SK-N-SH (cell line): ENCODE data around the gene MAN1A1. TPM values are rescaled to one million over a fixed set of nuclear protein-coding genes. Genes with fewer than 3 reads are reported as not detected.

ENCODE experiments used
- CTCF ChIA-PET: fragments of 300-600, 350-600 bp; formaldehyde crosslinking; extraction: SDS; loops from one replicate; lab custom pipeline; 2021; lab: Yijun Ruan, JAX
- POLR2A ChIA-PET: fragments of 350-600 bp; sonication (Branson Sonifier 250); formaldehyde crosslinking; extraction: SDS; loops from one replicate; lab custom pipeline; 2020; ENCODE audit warnings: antibody characterized with exemption, inconsistent platforms; lab: Yijun Ruan, JAX
- DNase-seq: peaks from one replicate; pipeline ENCODE4 v3.0.0; 2012
- H2AFZ ChIP-seq: fragments of 200-600 bp; sonication (generic); 2 replicates; pipeline ENCODE4 v1.8.1; 2016; ENCODE audit warnings: antibody characterized with exemption, mild to moderate bottlenecking, low read depth
- H3F3A ChIP-seq: fragments of 200-600 bp; sonication (generic); replicated peaks from 2 replicates; pipeline ENCODE3; 2016; ENCODE audit warnings: antibody characterized with exemption, mild to moderate bottlenecking; ENCODE audit not compliant: insufficient read depth
- H3K27ac ChIP-seq, 2 experiments: fragments of 200-500 bp in 1 of 2; fragments of 200-600 bp in 1 of 2; sonication (Bioruptor generic) in 1 of 2; sonication (generic), shearing (Covaris generic) in 1 of 2; 2 replicates each; pipeline versions ENCODE4 v1.5.1 to v1.6.1; 2014 to 2016; ENCODE audit warnings: low read depth in 2 of 2, inconsistent platforms in 1 of 2, low read length in 1 of 2, mild to moderate bottlenecking in 1 of 2, mixed read lengths in 1 of 2
- H3K27me3 ChIP-seq: fragments of 200-600 bp; sonication (generic), shearing (Covaris generic); 2 replicates; pipeline ENCODE4 v1.6.1; 2016; ENCODE audit warnings: mixed run types; ENCODE audit not compliant: insufficient read depth
- H3K36me3 ChIP-seq, 2 experiments: fragments of 200-500 bp in 1 of 2; fragments of 200-600 bp in 1 of 2; sonication (Bioruptor generic) in 1 of 2; sonication (generic) in 1 of 2; replicated peaks in 1 of 2; 2 replicates each; pipeline versions ENCODE3 to v1.5.1; 2014 to 2016; ENCODE audit warnings: low read length in 1 of 2, mild to moderate bottlenecking in 1 of 2; ENCODE audit not compliant: insufficient read depth in 2 of 2, control insufficient read depth in 1 of 2
- H3K4me1 ChIP-seq, 2 experiments: fragments of 200-500 bp in 1 of 2; fragments of 200-600 bp in 1 of 2; sonication (Bioruptor generic) in 1 of 2; sonication (generic), shearing (Covaris generic) in 1 of 2; 2 replicates each; pipeline versions ENCODE4 v1.5.1 to v1.6.1; 2014 to 2016; ENCODE audit warnings: low read depth in 1 of 2, low read length in 1 of 2, mixed run types in 1 of 2; ENCODE audit not compliant: insufficient read depth in 2 of 2, control insufficient read depth in 1 of 2
- H3K4me2 ChIP-seq: fragments of 200-600 bp; sonication (generic), shearing (Covaris generic); 2 replicates; pipeline ENCODE4 v1.6.1; 2017; ENCODE audit warnings: mixed run types
- H3K4me3 ChIP-seq, 2 experiments: fragments of 200-500 bp in 1 of 2; fragments of 200-600 bp in 1 of 2; sonication (Bioruptor generic) in 1 of 2; sonication (generic), shearing (Covaris generic) in 1 of 2; 2 replicates each; pipeline versions ENCODE4 v1.5.1 to v1.8.1; 2014 to 2016; ENCODE audit warnings: low read depth in 2 of 2, inconsistent platforms in 1 of 2, low read length in 1 of 2, mild to moderate bottlenecking in 1 of 2, mixed read lengths in 1 of 2, moderate library complexity in 1 of 2
- H3K79me2 ChIP-seq: fragments of 200-600 bp; sonication (generic); 2 replicates; pipeline ENCODE4 v1.8.1; 2017; ENCODE audit warnings: mild to moderate bottlenecking; ENCODE audit not compliant: insufficient read depth
- H3K9ac ChIP-seq: fragments of 200-600 bp; sonication (generic); 2 replicates; pipeline ENCODE4 v1.6.1; 2017; ENCODE audit warnings: mixed run types
- H3K9me2 ChIP-seq: fragments of 200-600 bp; sonication (generic); 2 replicates; pipeline ENCODE4 v1.6.1; 2017; ENCODE audit warnings: mixed run types
- H3K9me3 ChIP-seq: fragments of 200-600 bp; sonication (generic); 2 replicates; pipeline ENCODE4 v1.6.1; 2017; ENCODE audit warnings: mixed run types, mild to moderate bottlenecking, moderate library complexity
- H4K20me1 ChIP-seq: fragments of 200-600 bp; sonication (generic); 2 replicates; pipeline ENCODE4 v1.6.1; 2017; ENCODE audit warnings: mild to moderate bottlenecking, mixed run types; ENCODE audit not compliant: insufficient read depth
- EP300 ChIP-seq, 2 experiments: IDR thresholded peaks; 2 replicates each; pipeline versions ENCODE4 v1.4.0 to v1.6.1; 2012; ENCODE audit warnings: borderline replicate concordance in 1 of 2, low read depth in 1 of 2, low read length in 1 of 2
- GATA2 ChIP-seq: sonication (generic); formaldehyde crosslinking; IDR thresholded peaks from 2 replicates; pipeline ENCODE4 v1.5.0; 2020; ENCODE audit warnings: mild to moderate bottlenecking, missing genetic modification reagents
- JUND ChIP-seq: IDR thresholded peaks from 2 replicates; pipeline ENCODE4 v1.4.0; 2012
- MAX ChIP-seq: IDR thresholded peaks from 2 replicates; pipeline ENCODE4 v1.4.0; 2012; ENCODE audit warnings: low read depth
- MEF2A ChIP-seq: IDR thresholded peaks from 2 replicates; pipeline ENCODE4 v1.4.0; 2012; ENCODE audit warnings: low read depth, borderline replicate concordance
- MXI1 ChIP-seq: IDR thresholded peaks from 2 replicates; pipeline ENCODE4 v1.6.1; 2012; ENCODE audit warnings: mild to moderate bottlenecking, low read depth, low read length, improper control_type of control experiment
- NFIC ChIP-seq: IDR thresholded peaks from 2 replicates; pipeline ENCODE4 v1.4.0; 2012; ENCODE audit warnings: borderline replicate concordance
- NRF1 ChIP-seq: IDR thresholded peaks from 2 replicates; pipeline ENCODE4 v1.6.1; 2012; ENCODE audit warnings: low read depth, mild to moderate bottlenecking, low read length
- RAD21 ChIP-seq: IDR thresholded peaks from 2 replicates; pipeline ENCODE4 v1.6.1; 2012; ENCODE audit warnings: mild to moderate bottlenecking, low read length
- REST ChIP-seq: IDR thresholded peaks from 2 replicates; pipeline ENCODE4 v1.6.1; 2012; ENCODE audit warnings: mild to moderate bottlenecking, low read depth, low read length, moderate library complexity
- RXRA ChIP-seq: IDR thresholded peaks from 2 replicates; pipeline ENCODE4 v1.4.0; 2012; ENCODE audit warnings: low read depth, mild to moderate bottlenecking, borderline replicate concordance
- TCF12 ChIP-seq: IDR thresholded peaks from 2 replicates; pipeline ENCODE4 v1.4.0; 2012
- WGBS: methylation state at CpG from one replicate; pipeline ENCODE4 v1.1.6; 2017; ENCODE audit warnings: low lambda C conversion rate; 5-methylcytosine and 5-hydroxymethylcytosine counted together
- polyA plus RNA-seq, 3 experiments: library from polyadenylated mRNA; depleted of rRNA; stranded (reverse); fragments of >200 nt; gene quantifications; 2 replicates each; pipeline ENCODE4 v1.2.3, GENCODE V29; 2012

The MAN1A1 gene
- polyA plus RNA-seq, 1 of the 3 experiments (the other 2 are of a cell fraction), result 28.0 TPM

- Histone ChIP-seq H3K9me2 (no peaks in the 10 kb centered on the region), H3K4me1 (peaks cover 0 to 9% of the 10 kb centered on the region in 2 experiments; a peak in 2 of 4 replicates), H3K27ac (no peak overlapping the region; a peak in 1 of 4 replicates), H3K27me3 (no peaks in the 10 kb centered on the region), H3K9me3 (no peaks in the 10 kb centered on the region), H3K36me3 (peaks cover 5 to 22% of the 10 kb centered on the region in 2 experiments), H3K4me3 (no peak overlapping the region), H3K9ac (no peak overlapping the region), H2AFZ (no peak overlapping the region), H3K4me2 (no peak overlapping the region), H4K20me1 (no peaks in the 10 kb centered on the region), H3K79me2 (no peaks in the 10 kb centered on the region), H3F3A (no peaks in the 10 kb centered on the region)
- CTCF ChIA-PET, result interaction anchor here (0.9 to 1.0 kb wide), 2 partner anchors 12 to 92 kb away, joined by 3 read pairs; no protein-coding TSS in a partner anchor
- POLR2A ChIA-PET, result interaction anchor here (0.6 kb wide), 1 partner anchor 91 kb away, joined by 4 read pairs; no protein-coding TSS in a partner anchor
- WGBS, result 73% methylated on average over 2 of the region's 2 CpGs
- TF ChIP-seq RXRA (no peak), MEF2A (no peak), TCF12 (no peak), NFIC (0 out of 2 replicates have a peak, but pooled peaks have one; percentile 8), EP300 (IDR thresholded peaks at IDR 0.05; ENCODE audit: borderline replicate concordance in 1 of 2, low read depth in 1 of 2, low read length in 1 of 2) (no peak)
- DNase-seq, result no peak
These were observed 108.5 kb downstream of the MAN1A1 start for GRCh38 chr6:119241111-119241465.

GRCh38 chr6:119240257-119241110, 109.1 kb downstream of the MAN1A1 start:
- Histone ChIP-seq H3K4me1 (peaks cover 0 to 9% of the 10 kb centered on the region in 2 experiments; a peak in 2 of 4 replicates), H3K9me3 (no peaks in the 10 kb centered on the region), H3K4me2 (no peak overlapping the region), H3K27me3 (no peaks in the 10 kb centered on the region), H3K27ac (no peak overlapping the region; a peak in 1 of 4 replicates), H3K9me2 (no peaks in the 10 kb centered on the region), H3K9ac (no peak overlapping the region), H3K4me3 (no peak overlapping the region), H3K79me2 (no peaks in the 10 kb centered on the region), H4K20me1 (no peaks in the 10 kb centered on the region), H2AFZ (no peak overlapping the region), H3F3A (no peaks in the 10 kb centered on the region), H3K36me3 (peaks cover 5 to 18% of the 10 kb centered on the region in 2 experiments)
- WGBS, result 93% methylated on average over 5 of the region's 5 CpGs
- POLR2A ChIA-PET, result interaction anchor here (0.6 kb wide), 1 partner anchor 92 kb away, joined by 4 read pairs; no protein-coding TSS in a partner anchor
- CTCF ChIA-PET, result interaction anchor here (0.9 kb wide), 1 partner anchor 92 kb away, joined by 3 read pairs; no protein-coding TSS in a partner anchor
- no peak for DNase-seq
- TF ChIP-seq GATA2 (CRISPR knock-in tag) (no peak), REST (no peak), MAX (no peak), MXI1 (no peak), JUND (no peak), RAD21 (no peak), NRF1 (no peak)
